ENCODE data around the gene PTPRK.
"Not testable (repeated sequence)": the region's sequence is repeated elsewhere in the genome, so short reads cannot be mapped to it uniquely, and the experiment has no call there.

Gene PTPRK

DNA sequence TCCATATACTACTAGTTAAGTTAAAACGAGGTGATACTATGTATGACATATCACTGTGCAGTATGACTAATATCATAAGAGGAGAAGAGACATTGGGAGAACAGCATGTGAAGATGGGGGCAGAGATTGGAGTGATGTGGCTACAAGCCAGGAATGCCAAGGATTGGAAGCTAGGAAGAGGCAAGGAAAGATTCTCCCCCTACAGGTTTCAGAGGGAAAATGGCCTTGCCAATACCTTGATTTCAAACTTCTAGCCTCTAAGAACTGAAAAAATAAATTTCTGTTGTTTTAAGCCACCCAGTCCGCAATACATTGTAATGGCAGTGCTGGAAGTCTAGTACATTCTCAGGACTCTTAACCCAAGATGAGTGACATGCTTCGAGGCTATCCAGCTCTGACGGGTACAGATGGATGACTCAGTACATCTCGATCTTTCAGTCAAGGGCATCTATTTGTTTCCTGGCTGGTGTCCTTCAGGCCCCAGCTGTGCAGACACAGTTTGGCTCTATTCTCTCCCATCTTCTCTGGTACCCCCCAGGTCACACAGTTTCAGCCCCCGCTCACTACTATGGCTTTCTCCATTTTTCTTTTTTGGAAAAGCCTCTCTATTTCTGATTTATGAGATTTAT lies 564.0 kb downstream of the PTPRK start:
- DNase-seq (ENCODE audit: low read depth, low spot score): peak; percentile 8

DNA sequence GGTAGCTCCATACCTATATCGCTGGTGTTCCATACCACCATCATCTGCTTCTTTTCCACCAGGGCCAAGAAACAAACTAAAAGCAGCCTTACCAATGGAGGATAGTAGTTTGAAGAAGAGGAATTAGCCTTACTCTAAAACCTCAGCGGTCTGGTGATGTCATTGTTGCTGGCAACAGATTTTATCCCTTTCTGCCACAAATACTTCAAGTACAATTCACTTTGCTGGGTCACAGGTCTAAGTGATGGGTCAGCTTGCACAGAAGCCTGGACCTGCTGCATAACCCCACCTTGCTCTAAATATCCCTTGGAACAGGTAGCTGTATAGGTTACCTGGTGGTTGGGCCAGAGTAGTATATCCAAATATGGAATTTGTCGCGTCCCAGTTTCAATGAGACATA lies 566.3 kb downstream of the PTPRK start:
- DNase-seq (ENCODE audit: low read depth, low spot score): no peak

DNA sequence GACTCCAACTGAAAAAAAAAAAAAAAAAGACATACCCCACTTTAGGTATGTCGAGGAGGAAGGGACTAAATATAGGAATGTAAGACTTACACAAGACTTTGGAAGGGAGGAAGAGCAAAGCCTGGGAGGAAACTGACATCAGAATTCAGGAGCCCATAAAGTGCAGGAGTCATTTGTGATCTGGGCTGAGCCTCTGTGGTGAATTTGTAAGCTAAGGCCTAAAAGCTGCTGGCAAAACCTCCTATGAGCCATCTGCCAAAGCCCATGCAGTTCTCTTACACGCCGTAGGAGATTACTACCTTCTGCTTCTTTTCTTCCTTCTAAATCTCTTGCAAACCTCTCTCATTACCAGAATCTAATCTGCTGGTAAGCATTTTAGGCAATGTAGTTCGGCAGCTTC lies 567.6 kb downstream of the PTPRK start:
- DNase-seq (ENCODE audit: low read depth, low spot score): no peak

DNA sequence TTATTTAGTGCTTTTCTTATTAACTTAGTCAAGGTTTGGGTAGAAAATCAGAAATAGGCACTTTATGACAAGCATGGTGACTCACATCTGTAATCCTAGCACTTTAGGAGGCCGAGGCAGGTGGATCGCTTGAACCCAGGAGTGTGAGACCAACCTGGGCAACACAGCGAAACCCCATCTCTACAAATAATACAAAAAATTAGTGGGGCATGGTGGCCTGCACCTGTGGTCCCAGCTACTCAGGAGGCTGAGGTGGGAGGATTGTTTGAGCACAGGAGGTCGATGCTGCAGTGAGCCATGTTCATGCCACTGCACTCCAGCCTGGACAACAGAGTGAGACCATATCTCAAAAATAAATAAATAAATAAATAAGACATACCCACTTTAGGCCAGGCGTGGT lies 568.2 kb downstream of the PTPRK start:
- DNase-seq (ENCODE audit: low read depth, low spot score): no peak

DNA sequence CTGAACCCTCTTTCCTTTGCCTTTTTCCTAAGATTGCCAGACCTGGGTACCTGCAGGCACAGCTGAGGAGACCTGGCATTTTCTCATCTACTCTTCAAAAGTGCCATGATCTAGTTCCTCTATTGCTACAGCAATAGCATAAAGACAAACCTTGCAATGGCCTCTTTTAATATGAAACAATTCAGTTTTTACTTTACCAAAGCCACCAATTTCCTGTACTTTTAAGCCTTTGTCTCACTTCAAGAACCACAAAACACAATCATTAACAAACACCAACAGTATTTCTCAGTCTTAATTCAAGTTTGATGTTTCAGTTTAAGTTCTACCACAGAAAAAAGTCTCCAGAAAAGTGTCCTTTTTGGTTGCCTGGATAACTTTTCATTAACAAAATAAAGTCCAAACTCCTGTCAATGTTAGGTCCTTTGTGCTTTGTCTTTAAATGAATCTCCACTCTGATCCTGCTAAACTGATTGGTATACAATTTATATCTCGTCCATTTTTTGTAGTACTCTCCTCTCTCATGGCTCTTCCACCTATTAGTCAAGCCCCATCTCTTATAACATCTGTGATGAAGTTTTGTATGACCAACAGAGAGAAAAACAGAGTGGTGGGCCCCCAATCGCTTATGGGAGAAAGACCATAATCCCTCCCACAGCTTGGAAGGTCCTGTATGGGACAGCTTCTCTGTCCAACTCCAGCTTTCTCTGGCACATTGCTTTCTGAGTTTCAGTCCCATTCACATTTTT lies 569.1 kb downstream of the PTPRK start:
- no peak for DNase-seq (ENCODE audit: low read depth, low spot score)

DNA sequence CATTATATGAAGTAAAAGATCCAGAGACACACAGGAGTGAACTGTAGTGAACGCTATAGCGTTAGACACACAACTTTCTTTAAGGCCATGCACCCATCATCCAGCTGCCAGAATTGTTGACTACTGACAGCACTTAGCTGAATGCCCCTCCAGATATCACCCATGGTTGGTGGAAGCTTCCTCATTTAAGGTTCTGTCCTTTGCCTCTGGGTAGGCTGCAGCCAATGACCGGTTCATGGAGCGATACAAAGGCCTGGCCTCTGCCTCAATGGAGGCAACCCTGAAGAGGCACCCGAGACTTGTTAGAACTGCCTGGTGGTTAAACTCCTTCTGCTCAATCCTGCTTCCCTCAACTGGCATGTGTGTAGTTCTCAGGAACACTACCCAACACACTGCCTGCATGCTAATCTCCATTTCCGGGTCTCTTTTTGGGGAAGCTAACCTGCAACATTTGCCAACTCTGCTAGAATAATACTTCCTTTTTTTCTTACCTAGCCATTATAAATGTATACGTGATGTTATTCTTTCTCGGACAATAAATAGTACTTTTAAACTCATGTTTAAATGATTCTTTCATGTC lies 569.7 kb downstream of the PTPRK start:
- no peak for DNase-seq (ENCODE audit: low read depth, low spot score)

DNA sequence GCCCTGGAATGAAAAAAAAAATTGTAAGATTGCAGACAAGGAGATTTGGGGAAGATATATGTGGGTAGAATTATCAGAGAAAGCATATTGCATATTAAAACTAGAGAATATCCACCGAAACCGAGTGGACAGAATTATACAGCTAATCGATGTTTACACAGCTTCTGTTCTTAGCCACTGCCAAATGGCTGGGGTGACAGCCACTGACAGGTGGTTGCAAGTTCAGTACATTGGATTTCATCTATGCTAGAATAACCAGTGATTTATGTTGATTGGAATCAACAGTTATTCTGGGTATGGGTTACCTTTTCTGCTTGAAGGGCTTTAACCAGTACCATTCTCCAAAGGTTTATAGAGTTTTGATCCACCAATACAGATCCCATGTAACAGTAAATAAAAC lies 571.1 kb downstream of the PTPRK start:
- DNase-seq (ENCODE audit: low read depth, low spot score): no peak

DNA sequence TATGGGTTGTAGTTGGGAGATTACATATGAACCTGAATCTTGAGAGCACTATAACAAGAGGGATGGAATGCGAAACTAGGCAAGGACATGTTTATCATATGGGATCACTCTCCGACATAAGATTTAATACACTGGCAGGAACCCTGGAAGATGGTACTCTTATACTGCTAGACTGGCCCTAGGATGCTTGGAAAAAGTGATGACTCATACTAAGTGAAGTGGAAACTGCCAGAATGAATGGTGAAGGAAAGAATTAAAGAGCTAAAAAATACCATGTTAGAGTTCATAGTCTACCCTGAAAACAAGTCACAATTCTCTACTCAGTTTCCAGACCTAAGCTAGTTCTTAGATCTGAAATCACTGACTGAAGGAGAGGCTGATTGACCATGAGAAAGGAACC lies 574.0 kb downstream of the PTPRK start:
- no peak for DNase-seq (ENCODE audit: low read depth, low spot score)

DNA sequence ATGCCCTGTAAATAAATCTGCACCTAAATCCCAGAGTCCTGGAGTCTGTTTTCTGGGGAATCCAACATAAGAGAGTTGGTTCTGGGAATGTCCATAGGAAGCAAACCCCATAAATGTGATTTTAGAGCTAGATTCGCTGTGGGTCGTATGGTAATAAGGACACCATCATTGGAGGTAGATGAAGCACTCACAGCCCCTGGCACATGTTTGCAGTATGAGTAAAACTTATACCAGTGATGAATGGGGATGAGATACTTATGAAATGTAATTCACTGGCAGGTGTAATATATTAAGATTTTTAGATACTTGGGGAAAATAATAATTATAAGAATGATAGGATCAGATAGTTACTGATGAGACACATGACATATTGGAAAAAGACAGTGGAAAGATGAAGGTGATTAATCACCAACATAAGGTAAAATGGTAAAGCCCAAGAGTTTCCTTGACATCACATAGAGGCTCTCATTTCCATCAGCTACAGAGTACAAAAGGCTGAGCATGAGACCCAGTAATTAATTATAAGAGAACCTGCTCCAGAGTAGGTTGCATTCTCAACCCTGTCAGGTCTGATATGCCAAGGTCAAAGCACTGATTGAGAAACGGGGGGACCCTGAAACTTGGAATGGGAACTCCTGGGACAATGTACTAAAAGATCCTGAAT lies 574.8 kb downstream of the PTPRK start:
- DNase-seq (ENCODE audit: low read depth, low spot score): no peak

DNA sequence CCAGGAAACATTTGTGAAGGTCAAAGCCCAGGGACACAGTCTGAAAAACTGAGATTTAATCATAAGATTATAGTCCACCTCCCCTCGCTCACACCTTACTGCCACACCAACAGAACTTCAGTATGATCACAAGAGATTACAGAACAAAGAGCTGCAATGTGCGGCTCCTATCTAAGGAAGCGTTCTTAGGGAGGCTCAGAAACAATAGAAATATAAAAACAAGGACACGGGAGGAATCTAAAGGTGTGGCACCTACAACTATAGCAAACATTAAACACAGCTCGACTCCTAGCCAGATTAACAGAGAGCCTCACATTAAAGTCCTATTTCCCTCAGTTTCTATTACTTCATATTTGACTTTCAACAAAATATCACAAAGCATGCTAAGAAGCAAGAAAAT lies 579.2 kb downstream of the PTPRK start:
- no peak for DNase-seq (ENCODE audit: low read depth, low spot score)

DNA sequence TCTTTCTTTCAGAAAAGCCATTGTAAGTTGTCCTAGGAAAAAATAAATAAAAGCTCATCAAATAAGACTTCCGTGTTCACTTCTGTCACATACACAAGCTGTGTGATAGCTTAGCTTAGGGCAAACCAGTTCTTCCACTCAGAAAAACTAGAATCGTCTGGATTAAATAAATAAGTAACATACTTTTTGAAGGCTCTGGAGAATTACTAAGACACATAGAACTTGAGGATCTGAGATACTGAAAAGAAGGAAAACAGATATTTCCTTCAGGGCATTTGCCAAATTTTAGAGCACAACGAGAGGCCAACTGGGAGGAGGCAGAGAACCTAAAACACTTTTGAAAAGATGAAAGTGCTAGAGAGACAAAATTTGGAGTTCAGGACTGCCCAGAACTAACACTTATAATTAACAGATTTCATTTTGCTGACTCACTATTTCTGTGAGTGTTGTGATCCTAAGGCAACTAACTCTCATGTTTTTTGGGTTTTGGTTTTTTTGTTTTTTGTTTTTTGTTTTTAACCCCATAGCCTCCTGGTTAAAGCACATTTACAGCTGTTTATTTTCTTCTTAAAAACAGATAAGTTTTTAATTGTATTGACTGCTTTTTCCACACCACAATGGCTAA lies 580.8 kb downstream of the PTPRK start:
- peak; percentile 3 for DNase-seq (ENCODE audit: low read depth, low spot score)

DNA sequence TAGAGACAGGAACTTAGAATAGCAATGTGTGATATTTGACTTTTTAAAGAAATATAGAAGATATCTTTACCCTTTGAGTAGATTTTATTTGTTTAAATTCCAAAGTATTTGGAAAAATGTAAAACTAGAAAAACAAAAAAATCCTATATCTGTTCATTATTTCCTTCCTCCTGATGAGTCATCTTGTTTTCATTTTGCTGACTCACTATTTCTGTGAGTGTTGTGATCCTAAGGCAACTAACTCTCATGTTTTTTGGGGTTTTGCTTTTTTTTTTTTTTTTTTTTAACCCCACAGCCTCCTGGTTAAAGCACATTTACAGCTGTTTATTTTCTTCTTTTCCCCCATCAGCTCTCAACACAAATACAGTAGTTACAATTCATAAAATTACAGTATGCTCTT lies 581.7 kb downstream of the PTPRK start:
- DNase-seq (ENCODE audit: low read depth, low spot score): no peak

DNA sequence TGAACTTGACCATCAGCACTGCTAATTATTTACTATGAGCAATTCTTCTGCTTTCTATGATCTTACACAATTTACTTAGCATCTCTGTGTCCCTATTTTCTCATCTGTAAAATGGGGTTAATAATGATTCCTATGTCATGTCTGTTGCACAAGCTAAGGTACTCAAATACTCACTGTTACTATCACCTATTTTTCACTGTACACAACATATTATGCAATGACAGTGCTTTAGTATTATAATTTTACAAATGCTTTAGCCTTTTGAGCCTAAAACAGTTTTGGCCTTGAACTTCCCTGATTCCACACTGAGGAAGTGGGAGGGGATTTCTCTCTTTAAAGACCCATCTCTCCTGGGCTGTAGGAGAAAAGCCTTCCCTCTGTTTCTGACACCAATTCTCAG lies 582.7 kb downstream of the PTPRK start:
- no peak for DNase-seq (ENCODE audit: low read depth, low spot score)

DNA sequence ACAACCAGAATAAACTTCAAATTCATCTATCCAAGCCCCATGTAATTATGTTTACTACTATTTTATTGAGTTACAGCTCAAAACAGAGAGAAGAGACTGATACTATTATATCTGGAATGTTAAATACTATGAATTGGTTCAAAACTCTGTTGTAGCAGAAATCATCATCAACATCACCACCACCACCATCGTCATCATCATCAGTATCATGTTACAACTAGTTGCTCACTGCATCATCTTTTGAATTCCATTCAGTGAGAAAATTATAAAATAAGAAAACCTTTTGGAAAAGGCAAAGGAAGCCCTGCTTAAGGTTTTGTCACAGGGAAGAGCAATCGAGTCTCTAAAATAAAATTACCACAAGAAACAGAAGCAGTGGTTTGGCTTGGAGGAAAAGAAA lies 583.3 kb downstream of the PTPRK start:
- DNase-seq (ENCODE audit: low read depth, low spot score): no peak

DNA sequence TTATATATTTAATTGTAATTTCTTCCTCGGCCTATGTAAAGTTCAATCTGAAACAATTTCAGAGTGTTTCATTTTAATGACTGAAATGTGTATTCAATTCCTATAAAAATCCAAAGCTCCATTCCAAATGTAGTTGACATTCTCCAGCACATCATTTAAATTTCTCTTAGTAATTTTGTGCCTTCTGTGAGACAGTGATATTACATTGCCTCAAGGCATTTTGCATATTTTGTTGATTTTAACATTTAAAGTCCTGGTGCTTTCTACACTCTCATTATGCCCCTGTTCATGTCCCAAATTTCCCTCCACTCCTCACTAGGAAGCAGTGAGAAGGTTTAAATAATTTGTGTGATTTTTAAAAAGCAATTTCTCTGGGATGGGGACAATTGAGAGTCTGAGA lies 585.4 kb downstream of the PTPRK start:
- no peak for DNase-seq (ENCODE audit: low read depth, low spot score)

DNA sequence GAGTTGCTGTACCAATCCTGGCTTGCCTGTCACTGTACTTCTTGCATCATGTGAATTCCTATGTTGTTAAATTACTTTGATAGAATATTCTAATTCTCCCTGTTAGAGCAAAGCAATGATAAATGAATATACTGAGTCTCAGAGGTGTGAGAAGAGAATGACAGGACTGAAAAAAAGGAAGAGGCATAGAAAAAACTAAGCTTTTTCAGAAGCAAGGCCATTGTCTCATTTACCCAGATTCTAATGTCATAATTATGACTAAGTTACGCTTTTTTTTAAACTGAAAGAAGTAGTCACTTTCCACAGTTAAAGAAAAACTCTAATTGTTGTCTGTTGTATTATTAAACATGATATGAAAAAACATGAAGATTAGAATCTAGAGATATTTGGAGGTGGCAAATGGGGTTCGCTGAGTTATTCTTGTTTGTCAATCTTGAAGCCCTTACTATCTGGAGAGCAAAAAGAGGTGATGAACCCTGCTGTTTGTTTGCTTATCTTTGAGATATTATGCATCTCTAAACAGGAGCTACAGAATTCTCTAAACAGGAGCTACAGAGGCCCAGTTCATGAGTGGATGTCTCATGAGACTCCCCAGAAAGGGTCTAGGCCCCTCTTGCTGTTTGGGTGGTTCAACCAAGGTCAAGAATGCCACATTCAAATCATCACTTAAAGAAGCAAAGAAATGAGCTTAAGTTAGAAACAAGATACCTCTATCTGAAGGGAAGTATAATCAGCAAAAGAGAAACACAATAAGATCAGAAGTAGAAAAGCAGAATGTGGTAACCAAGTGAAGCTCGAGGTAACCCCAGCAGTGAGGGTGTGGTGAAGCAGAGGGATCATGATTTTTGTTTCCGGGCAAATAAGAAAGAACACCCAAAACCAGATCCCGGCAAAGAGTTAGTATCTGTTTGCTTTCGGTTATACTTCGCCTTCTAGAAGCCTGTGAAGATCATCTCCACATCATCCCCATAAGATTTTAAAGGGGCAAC lies 586.3 kb downstream of the PTPRK start:
- DNase-seq (ENCODE audit: low read depth, low spot score): no peak

DNA sequence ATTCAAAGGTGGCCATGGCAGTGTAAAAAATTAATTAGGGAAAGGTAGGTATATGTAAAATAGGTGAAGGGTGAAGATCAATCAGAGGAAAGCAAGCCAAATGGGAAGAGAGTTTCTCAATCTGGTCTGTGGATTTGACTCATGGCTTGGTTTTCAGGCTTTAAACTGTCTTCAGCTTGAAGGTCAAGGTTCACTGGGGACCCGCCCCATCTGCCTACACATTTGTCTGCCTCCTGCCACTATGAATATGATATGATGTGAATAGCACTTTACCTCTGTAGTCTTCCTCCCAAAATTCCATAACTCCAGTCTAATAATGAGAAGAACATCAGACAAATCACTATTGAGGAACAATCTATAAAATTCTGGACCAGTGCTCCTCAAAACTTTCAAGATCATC lies 587.3 kb downstream of the PTPRK start:
- no peak for DNase-seq (ENCODE audit: low read depth, low spot score)

DNA sequence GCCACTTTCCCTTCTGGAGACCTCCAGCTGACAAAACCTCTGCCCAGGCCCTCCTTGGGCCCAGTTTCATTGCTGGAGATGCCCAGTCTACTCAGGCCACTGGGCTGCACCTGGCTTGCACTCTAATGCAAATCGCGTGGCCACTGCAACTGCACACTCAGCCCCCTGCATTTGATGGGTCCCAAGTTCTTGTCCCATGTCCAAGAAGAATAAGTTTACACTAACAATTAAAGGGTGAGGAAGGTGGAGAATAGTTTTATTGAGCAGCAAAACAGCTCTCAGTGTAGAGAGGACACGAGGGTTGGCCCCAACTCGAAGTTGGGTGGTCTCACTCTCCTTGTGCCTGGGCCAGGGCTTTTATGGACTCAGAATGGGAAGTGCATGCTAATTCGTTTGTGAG lies 587.7 kb downstream of the PTPRK start:
- DNase-seq (ENCODE audit: low read depth, low spot score): peak; percentile 4

DNA sequence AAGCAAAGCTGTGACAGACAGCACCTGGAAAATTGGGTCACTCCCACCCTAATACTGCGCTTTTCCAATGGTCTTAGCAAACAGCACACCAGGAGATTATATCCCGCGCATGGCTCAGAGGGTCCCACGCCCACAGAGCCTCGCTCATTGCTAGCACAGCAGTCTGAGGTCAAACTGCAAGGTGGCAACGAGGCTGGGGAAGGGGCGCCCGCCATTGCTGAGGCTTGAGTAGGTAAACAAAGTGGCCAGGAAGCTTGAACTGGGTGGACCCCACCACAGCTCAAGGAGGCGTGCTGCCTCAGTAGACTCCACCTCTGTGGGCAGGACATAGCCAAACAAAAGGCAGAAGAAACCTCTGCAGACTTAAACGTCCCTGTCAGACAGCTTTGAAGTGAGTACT lies 594.0 kb downstream of the PTPRK start:
- DNase-seq (ENCODE audit: low read depth, low spot score): not testable (repeated sequence)

DNA sequence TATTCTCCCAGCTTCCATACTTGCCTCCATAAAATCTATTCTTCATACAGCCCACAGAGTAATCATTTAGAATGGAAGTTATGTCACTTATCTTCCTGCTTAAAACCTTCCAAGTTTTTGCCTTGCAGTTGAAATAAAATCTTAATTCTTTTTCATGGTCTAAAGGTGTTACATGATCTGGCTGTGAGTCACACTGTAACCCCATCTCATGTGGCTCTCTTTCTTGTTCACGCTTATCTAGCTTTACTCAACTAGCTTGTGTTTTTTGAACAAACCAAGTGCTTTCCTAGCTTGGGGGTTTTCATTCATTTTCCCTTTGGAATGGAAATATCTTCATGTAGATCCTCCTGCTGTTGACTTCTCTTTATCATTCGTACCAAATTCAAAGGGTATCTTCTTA lies 596.0 kb downstream of the PTPRK start:
- DNase-seq (ENCODE audit: low read depth, low spot score): no peak

DNA sequence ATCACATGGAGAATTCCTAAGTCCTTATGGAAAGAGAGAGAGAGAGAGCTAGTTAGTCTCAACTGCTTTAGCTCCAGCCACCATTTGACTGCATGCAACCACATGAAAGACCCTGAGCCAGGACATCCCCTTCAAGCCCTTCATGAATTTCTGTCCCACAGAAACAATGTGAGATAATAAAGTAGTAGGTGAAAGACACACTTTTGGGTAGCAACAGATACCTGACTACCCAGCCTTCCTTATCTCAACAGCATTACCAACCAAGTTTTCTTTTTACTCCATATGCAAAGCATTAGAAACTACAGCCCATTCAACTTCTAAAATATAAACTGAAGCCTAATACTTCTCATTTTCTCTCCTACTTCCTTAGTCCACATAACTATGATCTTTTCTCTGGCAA lies 596.4 kb downstream of the PTPRK start:
- DNase-seq (ENCODE audit: low read depth, low spot score): no peak
